HEK293 (cell line): ENCODE data around the gene COMMD6.

ENCODE experiments used
- CTCF ChIA-PET: fragments of 350-600 bp; formaldehyde crosslinking; extraction: SDS; loops from one replicate; lab custom pipeline; 2021; ENCODE audit warnings: antibody characterized with exemption; lab: Yijun Ruan, JAX
- POLR2A ChIA-PET: fragments of 300-600 bp; formaldehyde crosslinking; extraction: SDS; loops from one replicate; lab custom pipeline; 2020; ENCODE audit warnings: antibody characterized with exemption, inconsistent platforms; lab: Yijun Ruan, JAX
- H3K27ac ChIP-seq: fragments of 200-500 bp; sonication (Bioruptor generic); 2 replicates; pipeline ENCODE4 v1.5.1; 2014; ENCODE audit warnings: low read depth, low read length, control low read depth, inconsistent platforms; ENCODE audit errors: extremely low read depth
- H3K36me3 ChIP-seq, 2 experiments: fragments of 200-500 bp in 1 of 2; sonication (Bioruptor generic) in 1 of 2; 1 replicate in 1 of 2; 2 replicates in 1 of 2; pipeline ENCODE4 v1.5.1; 2014 to 2017; ENCODE audit warnings: inconsistent platforms in 2 of 2, low read length in 2 of 2; ENCODE audit not compliant: control insufficient read depth in 2 of 2, insufficient read depth in 1 of 2
- H3K4me1 ChIP-seq: fragments of 200-500 bp; sonication (Bioruptor generic); 2 replicates; pipeline ENCODE4 v1.5.1; 2014; ENCODE audit warnings: mild to moderate bottlenecking, low read length, inconsistent platforms; ENCODE audit not compliant: control insufficient read depth, insufficient read depth
- H3K4me3 ChIP-seq: 2 replicates; pipeline ENCODE4 v1.5.1; 2011; ENCODE audit warnings: low read depth, mild to moderate bottlenecking, control low read depth, low read length, moderate library complexity
- H3K9me3 ChIP-seq: fragments of 200-500 bp; sonication (Bioruptor generic); 2 replicates; pipeline ENCODE4 v1.5.1; 2014; ENCODE audit warnings: low read depth, low read length, inconsistent platforms; ENCODE audit not compliant: control insufficient read depth, insufficient read depth
- FEZF1 ChIP-seq: fragments of 450-650 bp; formaldehyde crosslinking; IDR thresholded peaks from 2 replicates; pipeline ENCODE4 v1.5.1; 2016; ENCODE audit warnings: missing biosample characterization, missing genetic modification characterization
- IKZF3 ChIP-seq: fragments of 450-650 bp; IDR thresholded peaks from 2 replicates; pipeline ENCODE4 v1.5.0; 2018; ENCODE audit warnings: missing biosample characterization, mild to moderate bottlenecking, missing genetic modification characterization, moderate library complexity
- KLF1 ChIP-seq: fragments of 450-650 bp; formaldehyde crosslinking; IDR thresholded peaks from 2 replicates; pipeline ENCODE4 v1.5.1; 2016; ENCODE audit warnings: missing biosample characterization, missing genetic modification characterization
- KLF9 ChIP-seq: fragments of 450-650 bp; formaldehyde crosslinking; IDR thresholded peaks from 2 replicates; pipeline ENCODE4 v1.5.1; 2016; ENCODE audit warnings: missing biosample characterization, missing genetic modification characterization, low read depth
- SETDB1 ChIP-seq: IDR thresholded peaks from one replicate; pipeline ENCODE4 v1.6.1; 2017; ENCODE audit warnings: mild to moderate bottlenecking, low read length, moderate library complexity, mixed read lengths; ENCODE audit not compliant: insufficient read length
- ZBTB17 ChIP-seq: fragments of 450-650 bp; formaldehyde crosslinking; IDR thresholded peaks from 2 replicates; pipeline ENCODE4 v1.5.1; 2016; ENCODE audit warnings: missing biosample characterization, missing genetic modification characterization
- ZFHX2 ChIP-seq: fragments of 450-650 bp; formaldehyde crosslinking; conservative IDR thresholded peaks from 2 replicates; pipeline ENCODE4 v1.5.1; 2016; ENCODE audit warnings: missing biosample characterization, missing genetic modification characterization
- ZFP37 ChIP-seq: fragments of 450-650 bp; formaldehyde crosslinking; IDR thresholded peaks from 2 replicates; pipeline ENCODE4 v1.5.1; 2016; ENCODE audit warnings: missing biosample characterization, missing genetic modification characterization
- ZIC2 ChIP-seq: fragments of 450-650 bp; formaldehyde crosslinking; IDR thresholded peaks from 2 replicates; pipeline ENCODE4 v1.5.1; 2016; ENCODE audit warnings: missing biosample characterization, missing genetic modification characterization
- ZNF184 ChIP-seq: fragments of 450-650 bp; IDR thresholded peaks from 2 replicates; pipeline ENCODE4 v1.5.1; 2018; ENCODE audit warnings: missing biosample characterization, mild to moderate bottlenecking, missing genetic modification characterization
- ZNF354C ChIP-seq: fragments of 450-650 bp; formaldehyde crosslinking; IDR thresholded peaks from 2 replicates; pipeline ENCODE4 v1.5.1; 2016; ENCODE audit warnings: missing biosample characterization, missing genetic modification characterization, low read depth, borderline replicate concordance
- ZNF394 ChIP-seq: fragments of 450-650 bp; formaldehyde crosslinking; IDR thresholded peaks from 2 replicates; pipeline ENCODE4 v1.5.1; 2016; ENCODE audit warnings: missing biosample characterization, missing genetic modification characterization, mild to moderate bottlenecking, moderate library complexity, borderline replicate concordance
- ZNF423 ChIP-seq: fragments of 450-650 bp; formaldehyde crosslinking; IDR thresholded peaks from 2 replicates; pipeline ENCODE4 v1.5.1; 2016; ENCODE audit warnings: missing biosample characterization, missing genetic modification characterization
- ZNF561 ChIP-seq: fragments of 450-650 bp; IDR thresholded peaks from 2 replicates; pipeline ENCODE4 v1.5.1; 2018; ENCODE audit warnings: missing biosample characterization, missing genetic modification characterization, borderline replicate concordance
- ZNF600 ChIP-seq: fragments of 450-650 bp; formaldehyde crosslinking; IDR thresholded peaks from 2 replicates; pipeline ENCODE4 v1.5.1; 2016; ENCODE audit warnings: missing biosample characterization, missing genetic modification characterization
- ZNF629 ChIP-seq: fragments of 450-650 bp; formaldehyde crosslinking; IDR thresholded peaks from 2 replicates; pipeline ENCODE4 v1.5.1; 2017; ENCODE audit warnings: missing biosample characterization, missing genetic modification characterization
- ZNF747 ChIP-seq: fragments of 450-650 bp; formaldehyde crosslinking; IDR thresholded peaks from 2 replicates; pipeline ENCODE4 v1.5.1; 2016; ENCODE audit warnings: missing biosample characterization, missing genetic modification characterization
- ZNF76 ChIP-seq: fragments of 450-650 bp; formaldehyde crosslinking; IDR thresholded peaks from 2 replicates; pipeline ENCODE4; 2016; ENCODE audit warnings: low read depth, missing biosample characterization, missing genetic modification characterization, borderline replicate concordance
- ZNF792 ChIP-seq: fragments of 450-650 bp; formaldehyde crosslinking; IDR thresholded peaks from 2 replicates; pipeline ENCODE4 v1.5.1; 2016; ENCODE audit warnings: missing biosample characterization, missing genetic modification characterization
- ZXDB ChIP-seq: fragments of 450-650 bp; formaldehyde crosslinking; IDR thresholded peaks from 2 replicates; pipeline ENCODE4 v1.5.1; 2016; ENCODE audit warnings: missing biosample characterization, missing genetic modification characterization
- TF ChIP-seq, protein P1 (sequence below): fragments of 450-650 bp; formaldehyde crosslinking; IDR thresholded peaks from 2 replicates; pipeline ENCODE4 v1.5.1; 2016; ENCODE audit warnings: missing biosample characterization, missing genetic modification characterization
- TF ChIP-seq, protein P2 (sequence below): fragments of 450-650 bp; formaldehyde crosslinking; IDR thresholded peaks from 2 replicates; pipeline ENCODE4 v1.5.1; 2016; ENCODE audit warnings: missing biosample characterization, missing genetic modification characterization
- TF ChIP-seq, protein P3 (sequence below): fragments of 450-650 bp; formaldehyde crosslinking; IDR thresholded peaks from 2 replicates; pipeline ENCODE4 v1.5.1; 2016; ENCODE audit warnings: missing biosample characterization, missing genetic modification characterization
- TF ChIP-seq, protein P4 (sequence below): fragments of 450-650 bp; formaldehyde crosslinking; IDR thresholded peaks from 2 replicates; pipeline ENCODE4 v1.5.1; 2016; ENCODE audit warnings: missing biosample characterization, missing genetic modification characterization

Gene COMMD6

DNA sequence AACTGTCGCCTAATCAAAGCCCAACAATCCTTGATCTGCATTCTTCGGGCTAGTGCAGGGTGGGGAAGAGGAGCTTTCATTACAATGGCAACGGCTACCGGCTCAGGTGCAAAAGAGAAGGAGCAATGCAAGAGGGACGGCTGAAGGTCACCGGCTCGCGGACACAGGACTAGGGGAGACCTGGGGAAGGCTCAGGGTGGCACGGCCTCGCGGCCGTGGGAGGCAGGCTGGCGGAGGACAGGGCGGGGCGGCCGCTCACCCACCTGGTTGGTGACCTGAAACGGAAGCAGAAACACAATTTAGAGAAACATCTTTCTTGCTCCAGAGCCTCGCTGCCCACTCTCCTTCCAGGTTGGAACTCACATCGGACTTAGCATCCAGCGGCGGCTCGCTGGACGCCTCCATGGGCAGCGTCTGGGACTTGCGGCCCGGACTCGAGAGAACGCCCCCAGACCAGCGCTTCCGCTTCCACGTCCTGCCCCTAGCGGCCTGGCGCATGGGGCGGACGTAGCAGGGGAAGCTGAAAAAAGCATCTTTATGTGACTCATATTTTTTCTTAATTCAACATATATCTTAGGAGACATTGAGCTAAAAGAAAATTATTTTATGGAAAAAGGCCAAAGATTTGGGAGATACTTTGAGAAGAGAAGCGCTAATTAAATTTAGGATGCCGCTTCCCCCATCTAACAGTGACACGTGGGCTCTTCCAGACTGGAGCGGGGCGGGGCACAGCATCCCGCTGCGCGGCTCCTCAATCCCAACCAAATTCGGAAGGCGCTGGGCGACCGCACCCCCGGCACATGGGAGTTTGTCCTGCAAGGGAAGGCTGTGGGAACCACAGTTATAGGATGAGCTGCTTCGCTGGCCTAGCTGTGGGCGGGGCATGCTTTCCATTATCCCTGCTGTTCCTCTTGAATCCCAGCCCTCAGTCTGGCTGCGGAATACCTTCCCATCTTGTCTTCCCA is at the start of gene COMMD6:
COMMD6 (minus strand) TSS at position 441 of the 965 bp plus-strand sequence; CDS start at position 405, 36 bp downstream.
- no peaks in the 10 kb centered on the region for H3K9me3 ChIP-seq
- peak within 1 kb of the TSS; percentile 86 for H3K4me3 ChIP-seq
- POLR2A ChIA-PET: interaction anchor here (1.0 to 1.4 kb wide), 2 partner anchors 12 to 56 kb away, joined by 5 to 7 read pairs; partner anchors contain the start of genes TBC1D4 and UCHL3
- H3K4me1 ChIP-seq: no peaks in the 10 kb centered on the region
- peaks cover 0 to 29% of the 10 kb centered on the region in 2 experiments; a peak in 2 of 3 replicates for H3K36me3 ChIP-seq
- CTCF ChIA-PET: interaction anchor here (1.2 to 1.7 kb wide), 3 partner anchors 10 to 166 kb away, joined by 3 to 5 read pairs (median 4); partner anchors contain the start of gene UCHL3
- peak within 1 kb of the TSS; percentile 7; the same call in 1 of the 2 replicates for H3K27ac ChIP-seq
- TF ChIP-seq ZXDB (tag by site-specific recombination) (peak; percentile 58; the same call in 1 of the 2 replicates), ZNF600 (tag by site-specific recombination) (peak; percentile 68), ZIC2 (tag by site-specific recombination) (0 out of 2 replicates have a peak, but pooled peaks have one; percentile 25), KLF9 (tag by site-specific recombination) (peak; percentile 83), SETDB1 (peak; percentile 28), ZBTB17 (tag by site-specific recombination) (peak; percentile 75), ZNF561 (tag by site-specific recombination) (0 out of 2 replicates have a peak, but pooled peaks have one; percentile 40), ZNF629 (tag by site-specific recombination) (0 out of 2 replicates have a peak, but pooled peaks have one; percentile 17), ZNF792 (tag by site-specific recombination) (peak; percentile 24; the same call in 1 of the 2 replicates), KLF1 (tag by site-specific recombination) (peak; percentile 49), ZNF747 (tag by site-specific recombination) (no peak), ZFP37 (tag by site-specific recombination) (0 out of 2 replicates have a peak, but pooled peaks have one; percentile 70), ZNF394 (no peak; the same call in 1 of the 2 replicates), ZNF184 (tag by site-specific recombination) (no peak), ZNF354C (tag by site-specific recombination) (no peak), FEZF1 (tag by site-specific recombination) (no peak), ZNF76 (tag by site-specific recombination) (peak; percentile 41; the same call in 1 of the 2 replicates), ZFHX2 (peak; percentile 83), IKZF3 (tag by site-specific recombination) (peak; percentile 93), ZNF423 (tag by site-specific recombination) (peak; percentile 81)
- TF ChIP-seq, protein P1, sequence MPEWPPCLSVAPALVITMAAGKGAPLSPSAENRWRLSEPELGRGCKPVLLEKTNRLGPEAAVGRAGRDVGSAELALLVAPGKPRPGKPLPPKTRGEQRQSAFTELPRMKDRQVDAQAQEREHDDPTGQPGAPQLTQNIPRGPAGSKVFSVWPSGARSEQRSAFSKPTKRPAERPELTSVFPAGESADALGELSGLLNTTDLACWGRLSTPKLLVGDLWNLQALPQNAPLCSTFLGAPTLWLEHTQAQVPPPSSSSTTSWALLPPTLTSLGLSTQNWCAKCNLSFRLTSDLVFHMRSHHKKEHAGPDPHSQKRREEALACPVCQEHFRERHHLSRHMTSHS (tag by site-specific recombination): no peak
- TF ChIP-seq, protein P2, sequence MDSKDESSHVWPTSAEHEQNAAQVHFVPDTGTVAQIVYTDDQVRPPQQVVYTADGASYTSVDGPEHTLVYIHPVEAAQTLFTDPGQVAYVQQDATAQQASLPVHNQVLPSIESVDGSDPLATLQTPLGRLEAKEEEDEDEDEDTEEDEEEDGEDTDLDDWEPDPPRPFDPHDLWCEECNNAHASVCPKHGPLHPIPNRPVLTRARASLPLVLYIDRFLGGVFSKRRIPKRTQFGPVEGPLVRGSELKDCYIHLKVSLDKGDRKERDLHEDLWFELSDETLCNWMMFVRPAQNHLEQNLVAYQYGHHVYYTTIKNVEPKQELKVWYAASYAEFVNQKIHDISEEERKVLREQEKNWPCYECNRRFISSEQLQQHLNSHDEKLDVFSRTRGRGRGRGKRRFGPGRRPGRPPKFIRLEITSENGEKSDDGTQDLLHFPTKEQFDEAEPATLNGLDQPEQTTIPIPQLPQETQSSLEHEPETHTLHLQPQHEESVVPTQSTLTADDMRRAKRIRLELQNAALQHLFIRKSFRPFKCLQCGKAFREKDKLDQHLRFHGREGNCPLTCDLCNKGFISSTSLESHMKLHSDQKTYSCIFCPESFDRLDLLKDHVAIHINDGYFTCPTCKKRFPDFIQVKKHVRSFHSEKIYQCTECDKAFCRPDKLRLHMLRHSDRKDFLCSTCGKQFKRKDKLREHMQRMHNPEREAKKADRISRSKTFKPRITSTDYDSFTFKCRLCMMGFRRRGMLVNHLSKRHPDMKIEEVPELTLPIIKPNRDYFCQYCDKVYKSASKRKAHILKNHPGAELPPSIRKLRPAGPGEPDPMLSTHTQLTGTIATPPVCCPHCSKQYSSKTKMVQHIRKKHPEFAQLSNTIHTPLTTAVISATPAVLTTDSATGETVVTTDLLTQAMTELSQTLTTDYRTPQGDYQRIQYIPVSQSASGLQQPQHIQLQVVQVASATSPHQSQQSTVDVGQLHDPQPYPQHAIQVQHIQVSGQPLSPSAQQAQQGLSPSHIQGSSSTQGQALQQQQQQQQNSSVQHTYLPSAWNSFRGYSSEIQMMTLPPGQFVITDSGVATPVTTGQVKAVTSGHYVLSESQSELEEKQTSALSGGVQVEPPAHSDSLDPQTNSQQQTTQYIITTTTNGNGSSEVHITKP (tag by site-specific recombination): peak; percentile 99
- TF ChIP-seq, protein P3, sequence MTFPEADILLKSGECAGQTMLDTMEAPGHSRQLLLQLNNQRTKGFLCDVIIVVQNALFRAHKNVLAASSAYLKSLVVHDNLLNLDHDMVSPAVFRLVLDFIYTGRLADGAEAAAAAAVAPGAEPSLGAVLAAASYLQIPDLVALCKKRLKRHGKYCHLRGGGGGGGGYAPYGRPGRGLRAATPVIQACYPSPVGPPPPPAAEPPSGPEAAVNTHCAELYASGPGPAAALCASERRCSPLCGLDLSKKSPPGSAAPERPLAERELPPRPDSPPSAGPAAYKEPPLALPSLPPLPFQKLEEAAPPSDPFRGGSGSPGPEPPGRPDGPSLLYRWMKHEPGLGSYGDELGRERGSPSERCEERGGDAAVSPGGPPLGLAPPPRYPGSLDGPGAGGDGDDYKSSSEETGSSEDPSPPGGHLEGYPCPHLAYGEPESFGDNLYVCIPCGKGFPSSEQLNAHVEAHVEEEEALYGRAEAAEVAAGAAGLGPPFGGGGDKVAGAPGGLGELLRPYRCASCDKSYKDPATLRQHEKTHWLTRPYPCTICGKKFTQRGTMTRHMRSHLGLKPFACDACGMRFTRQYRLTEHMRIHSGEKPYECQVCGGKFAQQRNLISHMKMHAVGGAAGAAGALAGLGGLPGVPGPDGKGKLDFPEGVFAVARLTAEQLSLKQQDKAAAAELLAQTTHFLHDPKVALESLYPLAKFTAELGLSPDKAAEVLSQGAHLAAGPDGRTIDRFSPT (tag by site-specific recombination): peak; percentile 74
- TF ChIP-seq, protein P4, sequence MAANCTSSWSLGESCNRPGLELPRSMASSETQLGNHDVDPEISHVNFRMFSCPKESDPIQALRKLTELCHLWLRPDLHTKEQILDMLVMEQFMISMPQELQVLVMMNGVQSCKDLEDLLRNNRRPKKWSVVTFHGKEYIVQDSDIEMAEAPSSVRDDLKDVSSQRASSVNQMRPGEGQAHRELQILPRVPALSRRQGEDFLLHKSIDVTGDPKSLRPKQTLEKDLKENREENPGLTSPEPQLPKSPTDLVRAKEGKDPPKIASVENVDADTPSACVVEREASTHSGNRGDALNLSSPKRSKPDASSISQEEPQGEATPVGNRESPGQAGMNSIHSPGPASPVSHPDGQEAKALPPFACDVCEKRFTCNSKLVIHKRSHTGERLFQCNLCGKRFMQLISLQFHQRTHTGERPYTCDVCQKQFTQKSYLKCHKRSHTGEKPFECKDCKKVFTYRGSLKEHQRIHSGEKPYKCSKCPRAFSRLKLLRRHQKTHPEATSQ (tag by site-specific recombination): peak; percentile 49; the same call in 1 of the 2 replicates
